Neural progenitor cell (in vitro differentiated cells): Measurements from ENCODE around the gene CDIP1.

ENCODE experiments used
- EZH2 ChIP-seq: fragments of 200-600 bp; sonication (generic); IDR thresholded peaks from 2 replicates; pipeline ENCODE4 v1.6.1; 2017; ENCODE audit warnings: antibody characterized with exemption, mild to moderate bottlenecking, moderate library complexity
- EZH2phosphoT487 ChIP-seq: fragments of 200-600 bp; sonication (generic); IDR thresholded peaks from 2 replicates; pipeline ENCODE4 v1.6.1; 2017; ENCODE audit warnings: antibody characterized with exemption
- TF ChIP-seq, protein P1 (sequence below): fragments of 200-600 bp; sonication (generic); IDR thresholded peaks from 2 replicates; pipeline ENCODE4 v1.5.1; 2017; ENCODE audit warnings: antibody characterized with exemption, mild to moderate bottlenecking

- TF ChIP-seq, protein P1, sequence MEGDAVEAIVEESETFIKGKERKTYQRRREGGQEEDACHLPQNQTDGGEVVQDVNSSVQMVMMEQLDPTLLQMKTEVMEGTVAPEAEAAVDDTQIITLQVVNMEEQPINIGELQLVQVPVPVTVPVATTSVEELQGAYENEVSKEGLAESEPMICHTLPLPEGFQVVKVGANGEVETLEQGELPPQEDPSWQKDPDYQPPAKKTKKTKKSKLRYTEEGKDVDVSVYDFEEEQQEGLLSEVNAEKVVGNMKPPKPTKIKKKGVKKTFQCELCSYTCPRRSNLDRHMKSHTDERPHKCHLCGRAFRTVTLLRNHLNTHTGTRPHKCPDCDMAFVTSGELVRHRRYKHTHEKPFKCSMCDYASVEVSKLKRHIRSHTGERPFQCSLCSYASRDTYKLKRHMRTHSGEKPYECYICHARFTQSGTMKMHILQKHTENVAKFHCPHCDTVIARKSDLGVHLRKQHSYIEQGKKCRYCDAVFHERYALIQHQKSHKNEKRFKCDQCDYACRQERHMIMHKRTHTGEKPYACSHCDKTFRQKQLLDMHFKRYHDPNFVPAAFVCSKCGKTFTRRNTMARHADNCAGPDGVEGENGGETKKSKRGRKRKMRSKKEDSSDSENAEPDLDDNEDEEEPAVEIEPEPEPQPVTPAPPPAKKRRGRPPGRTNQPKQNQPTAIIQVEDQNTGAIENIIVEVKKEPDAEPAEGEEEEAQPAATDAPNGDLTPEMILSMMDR: peak; percentile 85
- TF ChIP-seq EZH2: no peak
- no peak for TF ChIP-seq EZH2phosphoT487
Measured at GRCh38 chr16:4506450-4506849, 32.1 kb downstream of the CDIP1 start.
